PFSK-1 (cell line): ENCODE measurements around the gene KRTAP1-3.

ENCODE experiments used
- FOXP2 ChIP-seq: optimal IDR thresholded peaks from 2 replicates; pipeline ENCODE3; 2011; ENCODE audit warnings: borderline replicate concordance, control low read depth, inconsistent platforms; ENCODE audit not compliant: insufficient read depth; ENCODE audit errors: extremely low read length, extremely low read depth
- POLR2AphosphoS5 ChIP-seq: IDR thresholded peaks from 2 replicates; pipeline ENCODE4 v1.6.1; 2012; ENCODE audit warnings: low read depth, mild to moderate bottlenecking, control low read depth, low read length, moderate library complexity
- REST ChIP-seq, 2 experiments: IDR thresholded peaks; 2 replicates each; pipeline versions ENCODE4 v1.6.1 to v1.8.0; 2011 to 2012; ENCODE audit warnings: low read depth in 2 of 2, low read length in 2 of 2, control low read depth in 1 of 2, inconsistent platforms in 1 of 2, mild to moderate bottlenecking in 1 of 2, moderate library complexity in 1 of 2; ENCODE audit not compliant: insufficient read depth in 1 of 2
- SIN3A ChIP-seq: IDR thresholded peaks from 2 replicates; pipeline ENCODE4 v1.6.1; 2012; ENCODE audit warnings: mild to moderate bottlenecking, low read length, moderate library complexity, borderline replicate concordance; ENCODE audit not compliant: insufficient read depth
- TAF1 ChIP-seq: IDR thresholded peaks from 2 replicates; pipeline ENCODE4 v1.6.1; 2012; ENCODE audit warnings: low read length, control low read depth, borderline replicate concordance; ENCODE audit not compliant: insufficient read depth

KRTAP1-3 gene

GRCh38 chr17:41013606-41014005, 21.1 kb downstream of the KRTAP1-3 start:
- TF ChIP-seq REST (IDR thresholded peaks at IDR 0.05; ENCODE audit: insufficient read depth in 1 of 2, low read depth in 2 of 2, low read length in 2 of 2), result no peak
- no peak for TF ChIP-seq FOXP2
- TF ChIP-seq TAF1, result no peak
- TF ChIP-seq POLR2AphosphoS5, result no peak
- no peak for TF ChIP-seq SIN3A

GRCh38 chr17:41013181-41013580, 21.5 kb downstream of the KRTAP1-3 start:
- TF ChIP-seq SIN3A (no peak), POLR2AphosphoS5 (no peak), TAF1 (no peak), REST (IDR thresholded peaks at IDR 0.05; ENCODE audit: insufficient read depth in 1 of 2, low read depth in 2 of 2, low read length in 2 of 2) (no peak), FOXP2 (no peak)

GRCh38 chr17:41012326-41013120, 22.2 kb downstream of the KRTAP1-3 start:
- TF ChIP-seq REST (IDR thresholded peaks at IDR 0.05; ENCODE audit: insufficient read depth in 1 of 2, low read depth in 2 of 2, low read length in 2 of 2) (no peak), TAF1 (no peak), POLR2AphosphoS5 (no peak)

GRCh38 chr17:41010441-41010840, 24.2 kb downstream of the KRTAP1-3 start:
- TF ChIP-seq REST (IDR thresholded peaks at IDR 0.05; ENCODE audit: insufficient read depth in 1 of 2, low read depth in 2 of 2, low read length in 2 of 2), result no peak
- no peak for TF ChIP-seq TAF1
- no peak for TF ChIP-seq POLR2AphosphoS5
- no peak for TF ChIP-seq FOXP2
- TF ChIP-seq SIN3A, result no peak

- TF ChIP-seq POLR2AphosphoS5, result no peak
- TF ChIP-seq TAF1, result no peak
- no peak for TF ChIP-seq SIN3A
- no peak for TF ChIP-seq FOXP2
- no peak for TF ChIP-seq REST (IDR thresholded peaks at IDR 0.05; ENCODE audit: insufficient read depth in 1 of 2, low read depth in 2 of 2, low read length in 2 of 2)
Measured at GRCh38 chr17:41009936-41010335, 24.7 kb downstream of the KRTAP1-3 start.
